Measurements from ENCODE around the gene CTPS2. TPM values are rescaled to one million over a fixed set of nuclear protein-coding genes. Genes with fewer than 3 reads are reported as not detected.
"Not testable (repeated sequence)": the region's sequence is repeated elsewhere in the genome, so short reads cannot be mapped to it uniquely, and the experiment has no call there.

Gene CTPS2
- 10 to 100 TPM in 3 of 4 donors, 1 to 10 TPM in 1; 8.7 to 24.9 (median 12.0) TPM for total RNA-seq

GRCh38 chrX:16712548-16713155 lies at the start of gene CTPS2:
Gene CTPS2, minus strand, starts transcription at chrX:16712669. Its CDS starts 9,767 bp downstream, at chrX:16702902.
- H3K9me3 ChIP-seq = no peaks in the 10 kb centered on the region
- H3K36me3 ChIP-seq = no peaks in the 10 kb centered on the region
- peak within 1 kb of the TSS; percentile 88 for H3K27ac ChIP-seq
- H3K4me1 ChIP-seq = no peaks in the 10 kb centered on the region
- DNase-seq (ENCODE audit: low spot score in 2 of 2) = peak; percentile 79 to 81
- 22% methylated on average over 16 of the region's 30 CpGs for WGBS
- H3K4me3 ChIP-seq = peak within 1 kb of the TSS; percentile 76
- no peak for TF ChIP-seq EP300 (IDR thresholded peaks at IDR 0.05)
- no peak for TF ChIP-seq POLR2A (IDR thresholded peaks at IDR 0.05)
- no peak for TF ChIP-seq CTCF (IDR thresholded peaks at IDR 0.05)
- TF ChIP-seq POLR2AphosphoS5 (IDR thresholded peaks at IDR 0.05) = no peak
- H3K27me3 ChIP-seq = no peaks in the 10 kb centered on the region

GRCh38 chrX:16761500-16761899 lies 49.0 kb upstream of the CTPS2 start:
- WGBS = 95% methylated on average over 4 of the region's 4 CpGs
- not testable (repeated sequence) for H3K27ac ChIP-seq; DNase-seq (ENCODE audit: low spot score in 2 of 2); H3K27me3 ChIP-seq; H3K4me1 ChIP-seq; H3K4me3 ChIP-seq; H3K9me3 ChIP-seq
- H3K36me3 ChIP-seq = peaks cover 35% of the 10 kb centered on the region

GRCh38 chrX:16756724-16757123 lies 44.3 kb upstream of the CTPS2 start:
- Histone ChIP-seq H3K4me3 (no peak overlapping the region), H3K27me3 (no peaks in the 10 kb centered on the region), H3K4me1 (no peaks in the 10 kb centered on the region), H3K27ac (no peak overlapping the region), H3K36me3 (peaks cover 46% of the 10 kb centered on the region), H3K9me3 (no peaks in the 10 kb centered on the region)
- DNase-seq (ENCODE audit: low spot score in 2 of 2) = no peak
- TF ChIP-seq EP300 (IDR thresholded peaks at IDR 0.05) (no peak), CTCF (IDR thresholded peaks at IDR 0.05) (no peak)
- WGBS = 77% methylated on average over 4 of the region's 4 CpGs

GRCh38 chrX:16754019-16754418 lies 41.5 kb upstream of the CTPS2 start:
- TF ChIP-seq CTCF (IDR thresholded peaks at IDR 0.05) (no peak), EP300 (IDR thresholded peaks at IDR 0.05) (no peak), POLR2A (IDR thresholded peaks at IDR 0.05) (no peak), POLR2AphosphoS5 (IDR thresholded peaks at IDR 0.05) (no peak)
- no peaks in the 10 kb centered on the region for H3K27me3 ChIP-seq
- peaks cover 35% of the 10 kb centered on the region for H3K36me3 ChIP-seq
- no peaks in the 10 kb centered on the region for H3K9me3 ChIP-seq
- no peaks in the 10 kb centered on the region for H3K4me1 ChIP-seq
- WGBS = 90% methylated on average over 2 of the region's 2 CpGs
- H3K27ac ChIP-seq = no peak overlapping the region
- DNase-seq (ENCODE audit: low spot score in 2 of 2) = no peak
- H3K4me3 ChIP-seq = no peak overlapping the region

GRCh38 chrX:16750136-16750535 lies 37.7 kb upstream of the CTPS2 start:
- H3K27ac ChIP-seq = no peak overlapping the region
- no peaks in the 10 kb centered on the region for H3K4me1 ChIP-seq
- no peaks in the 10 kb centered on the region for H3K9me3 ChIP-seq
- H3K4me3 ChIP-seq = no peak overlapping the region
- TF ChIP-seq POLR2AphosphoS5 (IDR thresholded peaks at IDR 0.05) (no peak), EP300 (IDR thresholded peaks at IDR 0.05) (no peak), CTCF (IDR thresholded peaks at IDR 0.05) (no peak), POLR2A (IDR thresholded peaks at IDR 0.05) (no peak)
- H3K27me3 ChIP-seq = no peaks in the 10 kb centered on the region
- no peak for DNase-seq (ENCODE audit: low spot score in 2 of 2)
- 96% methylated on average over 7 of the region's 7 CpGs for whole genome bisulfite sequencing
- H3K36me3 ChIP-seq = peaks cover 18% of the 10 kb centered on the region

- 94% methylated on average over 5 of the region's 5 CpGs for WGBS
- Histone ChIP-seq H3K36me3 (peaks cover 30% of the 10 kb centered on the region), H3K27ac (no peak overlapping the region), H3K4me1 (no peaks in the 10 kb centered on the region), H3K27me3 (no peaks in the 10 kb centered on the region), H3K4me3 (no peak overlapping the region), H3K9me3 (no peaks in the 10 kb centered on the region)
- no peak for TF ChIP-seq POLR2A (IDR thresholded peaks at IDR 0.05)
- no peak for TF ChIP-seq CTCF (IDR thresholded peaks at IDR 0.05)
- no peak for TF ChIP-seq POLR2AphosphoS5 (IDR thresholded peaks at IDR 0.05)
- no peak for DNase-seq (ENCODE audit: low spot score in 2 of 2)
Observed at GRCh38 chrX:16748425-16748824, 36.0 kb upstream of the CTPS2 start.
